OCI-LY1 (cell line): ENCODE measurements around the gene RBPJL.

Experiments used
- EZH2 ChIP-seq: fragments of 200-600 bp; sonication (generic), shearing (Covaris generic); IDR thresholded peaks from 2 replicates; pipeline ENCODE4 v1.8.0; 2017; ENCODE audit warnings: borderline replicate concordance, mixed run types, mild to moderate bottlenecking, antibody characterized with exemption, low read length, moderate library complexity, mixed read lengths
- TF ChIP-seq, protein P1 (sequence below): fragments of 200-600 bp; sonication (generic), shearing (Covaris generic); IDR thresholded peaks from 2 replicates; pipeline ENCODE4 v1.5.1; 2017; ENCODE audit warnings: mild to moderate bottlenecking, antibody characterized with exemption, low read length, moderate library complexity, mixed read lengths

DNA sequence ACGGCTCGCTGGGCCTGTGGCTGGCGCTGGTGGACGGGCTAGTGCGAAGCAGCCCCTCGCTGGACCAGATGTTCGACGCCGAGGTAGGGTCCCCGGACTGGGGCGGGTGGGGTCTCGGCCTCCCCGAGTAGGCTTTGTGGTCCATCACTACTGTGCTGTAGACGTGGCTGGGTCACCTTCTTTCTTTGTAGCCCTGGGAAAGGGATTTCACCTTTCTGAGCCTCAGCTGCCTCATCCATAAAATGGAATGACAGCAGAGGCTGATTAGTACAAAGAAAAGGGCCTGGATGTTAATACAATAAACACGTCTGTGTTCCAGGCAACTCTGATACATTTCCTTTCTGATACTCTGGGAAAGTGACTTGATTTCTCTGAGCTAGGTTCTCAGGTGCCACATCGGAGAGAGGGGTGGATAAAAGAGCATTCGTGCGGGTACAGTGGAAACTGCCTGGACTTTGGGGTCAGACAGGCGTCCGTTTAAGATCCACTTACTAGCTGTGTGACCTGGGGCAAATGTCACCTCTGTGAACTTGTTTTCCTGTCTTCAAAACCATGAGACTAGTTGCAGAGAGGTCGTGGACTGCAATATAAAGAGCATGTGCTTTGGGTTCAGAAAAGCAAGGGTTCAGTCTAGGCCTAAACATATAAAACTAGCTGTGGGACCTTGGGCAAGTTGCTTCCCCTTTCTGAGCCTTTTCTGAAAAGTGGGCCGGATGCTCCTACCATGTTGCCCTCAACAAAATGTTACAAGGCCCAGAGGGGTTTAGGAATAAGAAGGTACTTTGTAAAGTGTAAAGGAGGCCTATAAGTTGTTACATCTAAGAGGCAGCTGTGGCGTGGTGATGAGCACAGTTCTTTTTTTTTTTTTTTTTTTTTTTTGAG lies 57.2 kb downstream of the RBPJL start:
- TF ChIP-seq, protein P1, sequence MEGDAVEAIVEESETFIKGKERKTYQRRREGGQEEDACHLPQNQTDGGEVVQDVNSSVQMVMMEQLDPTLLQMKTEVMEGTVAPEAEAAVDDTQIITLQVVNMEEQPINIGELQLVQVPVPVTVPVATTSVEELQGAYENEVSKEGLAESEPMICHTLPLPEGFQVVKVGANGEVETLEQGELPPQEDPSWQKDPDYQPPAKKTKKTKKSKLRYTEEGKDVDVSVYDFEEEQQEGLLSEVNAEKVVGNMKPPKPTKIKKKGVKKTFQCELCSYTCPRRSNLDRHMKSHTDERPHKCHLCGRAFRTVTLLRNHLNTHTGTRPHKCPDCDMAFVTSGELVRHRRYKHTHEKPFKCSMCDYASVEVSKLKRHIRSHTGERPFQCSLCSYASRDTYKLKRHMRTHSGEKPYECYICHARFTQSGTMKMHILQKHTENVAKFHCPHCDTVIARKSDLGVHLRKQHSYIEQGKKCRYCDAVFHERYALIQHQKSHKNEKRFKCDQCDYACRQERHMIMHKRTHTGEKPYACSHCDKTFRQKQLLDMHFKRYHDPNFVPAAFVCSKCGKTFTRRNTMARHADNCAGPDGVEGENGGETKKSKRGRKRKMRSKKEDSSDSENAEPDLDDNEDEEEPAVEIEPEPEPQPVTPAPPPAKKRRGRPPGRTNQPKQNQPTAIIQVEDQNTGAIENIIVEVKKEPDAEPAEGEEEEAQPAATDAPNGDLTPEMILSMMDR = no peak
- TF ChIP-seq EZH2 = no peak
